Mesenchymal stem cell (in vitro differentiated cells and primary cell): ENCODE measurements around the gene NUP93.

Experiments
- DNase-seq: peaks from one replicate; pipeline ENCODE4 v3.0.0-alpha.2; 2013
- H2AFZ ChIP-seq: one replicate; pipeline ENCODE4 v1.6.1; 2013; ENCODE audit warnings: low read depth, mild to moderate bottlenecking, control low read depth, inconsistent platforms, low read length, moderate library complexity
- H2AK5ac ChIP-seq: 2 replicates; pipeline ENCODE4 v1.6.1; 2013; ENCODE audit warnings: low read length, moderate library complexity, mild to moderate bottlenecking, inconsistent platforms; ENCODE audit not compliant: severe bottlenecking
- H2BK120ac ChIP-seq: one replicate; pipeline ENCODE4 v1.6.1; 2013; ENCODE audit warnings: low read depth, mild to moderate bottlenecking, inconsistent platforms, low read length, moderate library complexity
- H2BK12ac ChIP-seq, 2 experiments: one replicate each; pipeline ENCODE4 v1.6.1; 2013; ENCODE audit warnings: inconsistent platforms in 2 of 2, low read length in 2 of 2, mild to moderate bottlenecking in 2 of 2, moderate library complexity in 2 of 2, control low read depth in 1 of 2
- H2BK15ac ChIP-seq: one replicate; pipeline ENCODE4 v1.6.1; 2013; ENCODE audit warnings: mild to moderate bottlenecking, low read depth, inconsistent platforms; ENCODE audit not compliant: poor library complexity, severe bottlenecking
- H2BK5ac ChIP-seq: 2 replicates; pipeline ENCODE4 v1.6.1; 2013; ENCODE audit warnings: low read depth, mild to moderate bottlenecking, low read length, control low read depth, inconsistent platforms; ENCODE audit not compliant: poor library complexity, severe bottlenecking
- H3K14ac ChIP-seq, 2 experiments: one replicate each; pipeline ENCODE4 v1.6.1; 2013; ENCODE audit warnings: inconsistent platforms in 2 of 2, low read length in 2 of 2, control low read depth in 1 of 2, mild to moderate bottlenecking in 1 of 2, moderate library complexity in 1 of 2
- H3K18ac ChIP-seq, 2 experiments: one replicate each; pipeline ENCODE4 v1.6.1; 2013; ENCODE audit warnings: inconsistent platforms in 2 of 2, low read length in 2 of 2, control low read depth in 1 of 2, low read depth in 1 of 2, mild to moderate bottlenecking in 1 of 2
- H3K23ac ChIP-seq, 2 experiments: one replicate each; pipeline ENCODE4 v1.6.1; 2013; ENCODE audit warnings: inconsistent platforms in 2 of 2, low read length in 2 of 2, mild to moderate bottlenecking in 2 of 2, moderate library complexity in 2 of 2, control low read depth in 1 of 2
- H3K27ac ChIP-seq: 2 replicates; pipeline ENCODE4 v1.5.1; 2013; ENCODE audit warnings: mild to moderate bottlenecking, moderate library complexity, low read length, control low read depth, inconsistent platforms; ENCODE audit not compliant: poor library complexity, severe bottlenecking
- H3K27me3 ChIP-seq, 2 experiments: 2 replicates each; pipeline versions ENCODE4 v1.6.1 to v1.7.0; 2013; ENCODE audit warnings: low read length in 2 of 2, mild to moderate bottlenecking in 2 of 2, moderate library complexity in 2 of 2, control low read depth in 1 of 2, inconsistent platforms in 1 of 2; ENCODE audit not compliant: control insufficient read depth in 1 of 2, insufficient read depth in 1 of 2
- H3K36me3 ChIP-seq, 2 experiments: 2 replicates each; pipeline versions ENCODE4 v1.6.1 to v1.7.0; 2013; ENCODE audit warnings: low read length in 2 of 2, control low read depth in 1 of 2, inconsistent platforms in 1 of 2, low read depth in 1 of 2, mild to moderate bottlenecking in 1 of 2; ENCODE audit not compliant: insufficient read depth in 2 of 2, control insufficient read depth in 1 of 2
- H3K4ac ChIP-seq, 2 experiments: one replicate each; pipeline ENCODE4 v1.6.1; 2013; ENCODE audit warnings: inconsistent platforms in 2 of 2, low read length in 2 of 2, mild to moderate bottlenecking in 2 of 2, moderate library complexity in 2 of 2, control low read depth in 1 of 2, low read depth in 1 of 2
- H3K4me1 ChIP-seq: 2 replicates; pipeline ENCODE4 v1.6.1; 2013; ENCODE audit warnings: low read depth, low read length, control low read depth; ENCODE audit not compliant: control insufficient read depth, insufficient read depth
- H3K4me2 ChIP-seq: 2 replicates; pipeline ENCODE4 v1.6.1; 2013; ENCODE audit warnings: low read length, mild to moderate bottlenecking, inconsistent platforms; ENCODE audit not compliant: poor library complexity, severe bottlenecking
- H3K4me3 ChIP-seq, 2 experiments: 2 replicates each; pipeline versions ENCODE4 v1.5.1 to v1.7.0; 2013; ENCODE audit warnings: low read length in 2 of 2, mild to moderate bottlenecking in 2 of 2, control low read depth in 1 of 2, low read depth in 1 of 2; ENCODE audit not compliant: insufficient read depth in 1 of 2
- H3K79me1 ChIP-seq: replicated peaks from 2 replicates; pipeline ENCODE4 v1.6.1; 2013; ENCODE audit warnings: mild to moderate bottlenecking, control low read depth, low read length, inconsistent platforms; ENCODE audit not compliant: poor library complexity, severe bottlenecking
- H3K9ac ChIP-seq: 2 replicates; pipeline ENCODE4 v1.7.0; 2013; ENCODE audit warnings: mild to moderate bottlenecking, low read length, moderate library complexity
- H3K9me3 ChIP-seq: 2 replicates; pipeline ENCODE4 v1.7.0; 2013; ENCODE audit warnings: mild to moderate bottlenecking, low read length; ENCODE audit not compliant: control insufficient read depth
- H4K8ac ChIP-seq: one replicate; pipeline ENCODE4 v1.6.1; 2013; ENCODE audit warnings: inconsistent platforms, mild to moderate bottlenecking, low read length, moderate library complexity
- H4K91ac ChIP-seq: one replicate; pipeline ENCODE4 v1.6.1; 2013; ENCODE audit warnings: mild to moderate bottlenecking, low read length, inconsistent platforms
- WGBS: methylation state at CpG from one replicate; pipeline ENCODE4 v1.1.7; 2013; ENCODE audit warnings: mixed read lengths; 5-methylcytosine and 5-hydroxymethylcytosine counted together

The NUP93 gene

DNA sequence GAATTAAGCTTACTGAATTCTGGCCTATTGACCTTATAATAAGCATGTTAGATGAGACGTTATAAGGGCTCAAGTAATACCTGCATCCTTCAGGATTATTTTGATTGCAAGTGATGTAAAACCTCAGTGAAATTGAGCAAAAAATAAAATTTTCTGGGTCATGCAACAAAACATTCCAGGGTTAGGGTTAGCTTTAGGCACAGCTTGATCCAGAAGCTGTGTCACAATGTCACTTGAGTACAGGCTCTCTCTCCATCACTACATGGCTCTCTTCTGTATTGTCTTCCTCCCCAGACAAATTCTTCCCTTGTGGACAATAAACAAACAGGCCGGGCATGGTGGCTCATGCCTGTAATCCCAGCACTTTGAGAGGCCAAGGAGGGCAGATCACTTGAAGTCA, 3.6 kb upstream of the NUP93 start:
- H2AK5ac ChIP-seq = no peak overlapping the region
- peaks cover 0 to 4% of the 10 kb centered on the region in 2 experiments for H3K27me3 ChIP-seq
- H3K4me1 ChIP-seq = peaks cover 5% of the 10 kb centered on the region
- no peak overlapping the region for H4K91ac ChIP-seq
- H3K4me2 ChIP-seq = no peak overlapping the region
- no peak overlapping the region for H2BK12ac ChIP-seq
- H2BK5ac ChIP-seq = no peak overlapping the region
- no peaks in the 10 kb centered on the region for H3K9me3 ChIP-seq
- H3K9ac ChIP-seq = no peak overlapping the region
- no peak overlapping the region for H3K4ac ChIP-seq
- no peak overlapping the region for H3K4me3 ChIP-seq
- H3K36me3 ChIP-seq = no peaks in the 10 kb centered on the region
- no peak overlapping the region for H3K18ac ChIP-seq
- peaks cover 8% of the 10 kb centered on the region for H3K79me1 ChIP-seq
- DNase-seq = no peak
- H3K23ac ChIP-seq = no peak overlapping the region
- no peak overlapping the region for H2BK15ac ChIP-seq
- no peak overlapping the region for H2AFZ ChIP-seq
- no peak overlapping the region for H3K14ac ChIP-seq
- 88% methylated on average over 2 of the region's 2 CpGs for WGBS
- H3K27ac ChIP-seq = no peak overlapping the region
- H2BK120ac ChIP-seq = no peak overlapping the region
- no peak overlapping the region for H4K8ac ChIP-seq

DNA sequence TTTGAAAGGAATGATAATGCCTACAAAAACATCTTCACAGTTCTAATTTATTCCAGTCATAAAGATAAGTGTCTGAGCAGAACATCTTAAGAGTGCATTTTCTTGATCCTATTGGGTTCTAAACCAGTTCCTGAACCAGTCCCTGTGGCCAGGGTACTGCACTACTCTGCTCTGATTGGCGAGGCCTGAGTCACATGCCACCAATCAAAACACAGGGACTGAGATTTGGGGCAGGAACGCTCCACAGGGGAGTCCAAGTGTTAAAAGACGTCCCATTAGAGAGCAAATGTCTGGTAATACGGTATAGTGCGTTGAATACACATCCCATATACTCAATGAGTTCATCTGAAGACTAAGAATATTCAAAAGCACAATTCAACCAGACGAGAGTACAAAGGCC, 3.0 kb upstream of the NUP93 start:
- H2BK15ac ChIP-seq = no peak overlapping the region
- no peak overlapping the region for H2BK5ac ChIP-seq
- peaks cover 0 to 4% of the 10 kb centered on the region in 2 experiments for H3K27me3 ChIP-seq
- no peak overlapping the region for H2AFZ ChIP-seq
- no peak overlapping the region for H3K4me3 ChIP-seq
- no peak overlapping the region for H2BK12ac ChIP-seq
- H4K91ac ChIP-seq = no peak overlapping the region
- no peak for DNase-seq
- H3K14ac ChIP-seq = no peak overlapping the region
- no peak overlapping the region for H3K18ac ChIP-seq
- H3K4me2 ChIP-seq = no peak overlapping the region
- 88% methylated on average over 6 of the region's 6 CpGs for WGBS
- H2BK120ac ChIP-seq = no peak overlapping the region
- H3K36me3 ChIP-seq = no peaks in the 10 kb centered on the region
- H2AK5ac ChIP-seq = no peak overlapping the region
- H3K9ac ChIP-seq = no peak overlapping the region
- H3K4me1 ChIP-seq = peaks cover 5% of the 10 kb centered on the region
- peaks cover 12% of the 10 kb centered on the region for H3K79me1 ChIP-seq
- H3K27ac ChIP-seq = no peak overlapping the region
- no peak overlapping the region for H3K23ac ChIP-seq
- H3K4ac ChIP-seq = no peak overlapping the region
- no peak overlapping the region for H4K8ac ChIP-seq
- no peaks in the 10 kb centered on the region for H3K9me3 ChIP-seq

DNA sequence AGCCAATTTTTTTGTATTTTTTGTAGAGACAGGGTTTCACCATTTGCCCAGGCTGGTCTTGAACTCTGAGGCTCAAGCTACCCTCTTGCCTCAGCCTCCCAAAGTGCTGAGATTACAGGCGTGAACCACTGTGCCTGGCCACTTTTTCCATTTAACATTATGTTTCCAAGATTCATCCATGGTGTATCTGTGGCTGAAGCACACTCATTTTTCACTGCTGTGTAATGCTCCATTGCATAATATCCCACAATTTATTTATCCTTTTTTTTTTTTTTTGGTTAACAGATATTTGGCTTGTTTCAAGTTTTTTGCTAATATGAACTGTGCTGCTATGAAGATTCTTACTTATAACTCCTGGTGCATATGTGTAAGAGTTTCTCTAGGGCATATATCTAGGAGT, 1.9 kb upstream of the NUP93 start:
- DNase-seq = no peak
- 79% methylated on average over 1 of the region's 1 CpG for WGBS
- Histone ChIP-seq H3K4me1 (peaks cover 5% of the 10 kb centered on the region), H2AFZ (no peak overlapping the region), H3K27me3 (no peaks in the 10 kb centered on the region), H3K23ac (no peak overlapping the region), H2BK12ac (no peak overlapping the region), H3K9me3 (no peaks in the 10 kb centered on the region), H2BK15ac (no peak overlapping the region), H3K36me3 (no peaks in the 10 kb centered on the region), H3K9ac (no peak overlapping the region), H3K4me2 (no peak overlapping the region), H3K79me1 (peaks cover 19% of the 10 kb centered on the region), H3K4ac (no peak overlapping the region), H3K4me3 (no peak overlapping the region), H4K91ac (no peak overlapping the region), H3K14ac (no peak overlapping the region), H4K8ac (no peak overlapping the region), H2BK5ac (no peak overlapping the region), H2BK120ac (no peak overlapping the region), H3K18ac (no peak overlapping the region), H2AK5ac (no peak overlapping the region), H3K27ac (no peak overlapping the region)

DNA sequence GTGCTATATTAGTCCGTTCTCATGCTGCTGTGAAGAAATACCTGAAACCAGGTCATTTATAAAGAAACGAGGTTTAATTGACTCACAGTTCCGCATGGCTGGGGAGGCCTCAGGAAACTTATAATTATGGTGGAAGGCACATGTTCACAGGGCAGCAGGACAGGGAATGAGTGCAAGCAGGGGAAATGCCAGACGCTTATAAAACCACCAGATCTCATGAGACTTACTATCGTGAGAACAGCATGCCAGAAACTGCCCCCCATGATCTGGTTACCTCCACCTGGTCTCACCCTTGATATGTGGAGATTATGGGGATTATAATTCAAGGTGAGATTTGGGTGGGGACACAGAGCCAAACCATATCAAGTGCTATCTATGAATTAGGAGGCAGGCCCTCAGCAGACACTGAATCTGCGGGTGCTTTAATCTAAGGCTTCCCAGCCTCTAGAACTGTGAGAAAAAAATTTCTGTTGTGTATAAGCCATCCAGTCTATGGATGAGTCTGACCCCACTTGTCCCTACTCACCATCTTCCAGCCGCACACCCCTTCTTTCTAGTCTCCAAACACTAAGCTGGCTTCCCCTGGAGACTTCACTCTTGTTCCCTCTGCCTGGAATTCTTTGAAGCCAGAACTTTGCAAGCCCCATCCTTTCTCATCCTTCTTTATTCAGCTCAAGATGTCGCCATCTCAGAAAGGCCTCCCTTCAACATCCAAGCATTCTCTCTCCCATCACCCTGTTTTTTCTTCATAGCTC, 772 bp upstream of the NUP93 start:
- Histone ChIP-seq H2AFZ (no peak overlapping the region), H2BK15ac (no peak overlapping the region), H3K4ac (peak overlapping the region in 1 of 2 experiments; percentile 76), H4K8ac (peak overlapping the region; percentile 70), H3K9me3 (no peaks in the 10 kb centered on the region), H3K18ac (peak overlapping the region in 1 of 2 experiments; percentile 73), H3K9ac (peak overlapping the region; percentile 86), H2BK120ac (peak overlapping the region; percentile 23), H3K27me3 (no peaks in the 10 kb centered on the region), H4K91ac (no peak overlapping the region), H2BK5ac (peak overlapping the region; percentile 35), H3K4me2 (peak overlapping the region; percentile 59), H3K4me1 (peaks cover 5% of the 10 kb centered on the region), H3K14ac (no peak overlapping the region), H2AK5ac (no peak overlapping the region), H3K4me3 (peak overlapping the region; percentile 40 to 98), H3K36me3 (no peaks in the 10 kb centered on the region), H3K79me1 (peaks cover 25% of the 10 kb centered on the region), H3K23ac (no peak overlapping the region), H2BK12ac (peak overlapping the region in 1 of 2 experiments; percentile 56), H3K27ac (peak overlapping the region; percentile 74)
- WGBS = 89% methylated on average over 7 of the region's 8 CpGs
- peak; percentile 20 for DNase-seq
